ENCODE measurements around the gene FOXD4L6. TPM values are rescaled to one million over a fixed set of nuclear protein-coding genes. Genes with fewer than 3 reads are reported as not detected.
"Not testable (repeated sequence)": the region's sequence is repeated elsewhere in the genome, so short reads cannot be mapped to it uniquely, and the experiment has no call there.

Gene FOXD4L6
- total and polyA plus RNA-seq, 2 donors (not counting 1 experiment from before 2014, with no cell fraction given), result not detected

- H3K27me3 ChIP-seq (replicated peaks in 1 of 4; ENCODE audit: control extremely low read depth in 1 of 4, control insufficient read depth in 3 of 4, insufficient read depth in 4 of 4, low read length in 3 of 4); H3K9ac ChIP-seq (ENCODE audit: low read length); intact Hi-C loops (cut with micrococcal nuclease); H3K9me3 ChIP-seq (ENCODE audit: control extremely low read depth in 1 of 3, control insufficient read depth in 2 of 3, insufficient read depth in 1 of 3, low read length in 2 of 3); H3K9me3 Mint-ChIP-seq (ENCODE audit: insufficient read depth); H4K20me1 ChIP-seq (ENCODE audit: control insufficient read depth, insufficient read depth, low read length, poor library complexity, severe bottlenecking); H2AFZ ChIP-seq (ENCODE audit: insufficient read depth, low read depth, low read length, poor library complexity, severe bottlenecking); H3K4me3 ChIP-seq (ENCODE audit: control extremely low read depth in 1 of 5, extremely low read depth in 1 of 5, insufficient read depth in 1 of 5, low read depth in 2 of 5, low read length in 4 of 5); H3K27ac ChIP-seq (ENCODE audit: low read length in 2 of 2); H3K79me2 ChIP-seq (ENCODE audit: control insufficient read depth, insufficient read depth, low read length); H3K36me3 ChIP-seq (replicated peaks in 1 of 2; ENCODE audit: control extremely low read depth in 1 of 2, control insufficient read depth in 1 of 2, extremely low read depth in 1 of 2, insufficient read depth in 2 of 2, low read length in 1 of 2); H3K4me3 Mint-ChIP-seq; H3K4me2 ChIP-seq (replicated peaks; ENCODE audit: low read depth, low read length, poor library complexity, severe bottlenecking); DNase-seq; H3K27ac Mint-ChIP-seq; H3K4me1 Mint-ChIP-seq; H3K4me1 ChIP-seq (ENCODE audit: control insufficient read depth in 2 of 2, insufficient read depth in 2 of 2, low read length in 2 of 2): not testable (repeated sequence)
- ChIA-PET CTCF (interaction anchor here (0.6 kb wide), 1 partner anchor 137 kb away, joined by 4 read pairs; no protein-coding TSS in a partner anchor), POLR2A (interaction anchor here (0.6 kb wide), 1 partner anchor 97 kb away, joined by 3 read pairs; no protein-coding TSS in a partner anchor)
- peaks cover 11% of the 10 kb centered on the region for H3K27me3 Mint-ChIP-seq
- TF ChIP-seq, protein P1, sequence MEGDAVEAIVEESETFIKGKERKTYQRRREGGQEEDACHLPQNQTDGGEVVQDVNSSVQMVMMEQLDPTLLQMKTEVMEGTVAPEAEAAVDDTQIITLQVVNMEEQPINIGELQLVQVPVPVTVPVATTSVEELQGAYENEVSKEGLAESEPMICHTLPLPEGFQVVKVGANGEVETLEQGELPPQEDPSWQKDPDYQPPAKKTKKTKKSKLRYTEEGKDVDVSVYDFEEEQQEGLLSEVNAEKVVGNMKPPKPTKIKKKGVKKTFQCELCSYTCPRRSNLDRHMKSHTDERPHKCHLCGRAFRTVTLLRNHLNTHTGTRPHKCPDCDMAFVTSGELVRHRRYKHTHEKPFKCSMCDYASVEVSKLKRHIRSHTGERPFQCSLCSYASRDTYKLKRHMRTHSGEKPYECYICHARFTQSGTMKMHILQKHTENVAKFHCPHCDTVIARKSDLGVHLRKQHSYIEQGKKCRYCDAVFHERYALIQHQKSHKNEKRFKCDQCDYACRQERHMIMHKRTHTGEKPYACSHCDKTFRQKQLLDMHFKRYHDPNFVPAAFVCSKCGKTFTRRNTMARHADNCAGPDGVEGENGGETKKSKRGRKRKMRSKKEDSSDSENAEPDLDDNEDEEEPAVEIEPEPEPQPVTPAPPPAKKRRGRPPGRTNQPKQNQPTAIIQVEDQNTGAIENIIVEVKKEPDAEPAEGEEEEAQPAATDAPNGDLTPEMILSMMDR (IDR thresholded peaks at IDR 0.05), result peak; percentile 66
- WGBS (ENCODE audit: insufficient coverage), result 15% methylated on average over 4 of the region's 11 CpGs
- ATAC-seq (ENCODE audit: low read depth), result peak; percentile 85
These were observed 39.9 kb downstream of the FOXD4L6 start for GRCh38 chr9:41088450-41089059.

GRCh38 chr9:41087929-41088328 lies 40.6 kb downstream of the FOXD4L6 start:
- POLR2A ChIA-PET, result interaction anchor here (0.6 kb wide), 1 partner anchor 96 kb away, joined by 3 read pairs; no protein-coding TSS in a partner anchor
- intact Hi-C loops (cut with micrococcal nuclease), result not testable (repeated sequence)

GRCh38 chr9:41087157-41087780 lies 41.2 kb downstream of the FOXD4L6 start:
- H3K27me3 Mint-ChIP-seq, result peaks cover 17% of the 10 kb centered on the region
- H3K27me3 ChIP-seq (replicated peaks in 1 of 4; ENCODE audit: control extremely low read depth in 1 of 4, control insufficient read depth in 3 of 4, insufficient read depth in 4 of 4, low read length in 3 of 4); H3K27ac ChIP-seq (ENCODE audit: low read length in 2 of 2); H3K4me3 ChIP-seq (ENCODE audit: control extremely low read depth in 1 of 5, extremely low read depth in 1 of 5, insufficient read depth in 1 of 5, low read depth in 2 of 5, low read length in 4 of 5); CTCF ChIA-PET; H2AFZ ChIP-seq (ENCODE audit: insufficient read depth, low read depth, low read length, poor library complexity, severe bottlenecking); POLR2A ChIA-PET; H3K9ac ChIP-seq (ENCODE audit: low read length); H3K4me1 ChIP-seq (ENCODE audit: control insufficient read depth in 2 of 2, insufficient read depth in 2 of 2, low read length in 2 of 2); H3K36me3 ChIP-seq (replicated peaks in 1 of 2; ENCODE audit: control extremely low read depth in 1 of 2, control insufficient read depth in 1 of 2, extremely low read depth in 1 of 2, insufficient read depth in 2 of 2, low read length in 1 of 2); ATAC-seq (ENCODE audit: low read depth); H3K4me1 Mint-ChIP-seq; H3K4me2 ChIP-seq (replicated peaks; ENCODE audit: low read depth, low read length, poor library complexity, severe bottlenecking); H3K9me3 ChIP-seq (ENCODE audit: control extremely low read depth in 1 of 3, control insufficient read depth in 2 of 3, insufficient read depth in 1 of 3, low read length in 2 of 3); H3K79me2 ChIP-seq (ENCODE audit: control insufficient read depth, insufficient read depth, low read length); intact Hi-C loops (cut with micrococcal nuclease); H3K27ac Mint-ChIP-seq; H3K9me3 Mint-ChIP-seq (ENCODE audit: insufficient read depth); H4K20me1 ChIP-seq (ENCODE audit: control insufficient read depth, insufficient read depth, low read length, poor library complexity, severe bottlenecking); H3K4me3 Mint-ChIP-seq; DNase-seq: not testable (repeated sequence)
- WGBS (ENCODE audit: insufficient coverage), result 97% methylated on average over 2 of the region's 5 CpGs

More at GRCh38 chr9:41087929-41088328, 40.6 kb downstream of the FOXD4L6 start:
- H2AFZ ChIP-seq (ENCODE audit: insufficient read depth, low read depth, low read length, poor library complexity, severe bottlenecking); H3K27me3 ChIP-seq (replicated peaks in 1 of 4; ENCODE audit: control extremely low read depth in 1 of 4, control insufficient read depth in 3 of 4, insufficient read depth in 4 of 4, low read length in 3 of 4); H3K36me3 ChIP-seq (replicated peaks in 1 of 2; ENCODE audit: control extremely low read depth in 1 of 2, control insufficient read depth in 1 of 2, extremely low read depth in 1 of 2, insufficient read depth in 2 of 2, low read length in 1 of 2); H4K20me1 ChIP-seq (ENCODE audit: control insufficient read depth, insufficient read depth, low read length, poor library complexity, severe bottlenecking); H3K9ac ChIP-seq (ENCODE audit: low read length); ATAC-seq (ENCODE audit: low read depth); H3K4me1 Mint-ChIP-seq; H3K27ac Mint-ChIP-seq; H3K27ac ChIP-seq (ENCODE audit: low read length in 2 of 2); H3K4me3 ChIP-seq (ENCODE audit: control extremely low read depth in 1 of 5, extremely low read depth in 1 of 5, insufficient read depth in 1 of 5, low read depth in 2 of 5, low read length in 4 of 5); H3K4me2 ChIP-seq (replicated peaks; ENCODE audit: low read depth, low read length, poor library complexity, severe bottlenecking); H3K9me3 ChIP-seq (ENCODE audit: control extremely low read depth in 1 of 3, control insufficient read depth in 2 of 3, insufficient read depth in 1 of 3, low read length in 2 of 3); H3K4me1 ChIP-seq (ENCODE audit: control insufficient read depth in 2 of 2, insufficient read depth in 2 of 2, low read length in 2 of 2); H3K9me3 Mint-ChIP-seq (ENCODE audit: insufficient read depth); H3K79me2 ChIP-seq (ENCODE audit: control insufficient read depth, insufficient read depth, low read length); H3K4me3 Mint-ChIP-seq; DNase-seq: not testable (repeated sequence)
- CTCF ChIA-PET, result interaction anchor here (0.6 kb wide), 1 partner anchor 137 kb away, joined by 4 read pairs; no protein-coding TSS in a partner anchor
- WGBS (ENCODE audit: insufficient coverage), result no CpG with 5 or more reads among the region's 5 CpGs
- H3K27me3 Mint-ChIP-seq, result peaks cover 11% of the 10 kb centered on the region

All from B cell (primary cell).